Measurements from ENCODE around the gene MFSD1. TPM values are rescaled to one million over a fixed set of nuclear protein-coding genes. Genes with fewer than 3 reads are reported as not detected.

Gene MFSD1
- total RNA-seq, 1 donor from 2014 or later = 114 TPM

GRCh38 chr3:158809642-158810041, 7.8 kb downstream of the MFSD1 start:
- DNase-seq (ENCODE audit: low spot score) = no peak

- no peak for DNase-seq (ENCODE audit: low spot score)
These were observed 9.2 kb downstream of the MFSD1 start for GRCh38 chr3:158810823-158811724.

GRCh38 chr3:158819282-158819681, 17.4 kb downstream of the MFSD1 start:
- no peak for DNase-seq (ENCODE audit: low spot score)

- no peak for DNase-seq (ENCODE audit: low spot score)
These were observed 18.7 kb downstream of the MFSD1 start for GRCh38 chr3:158820521-158820920.

- DNase-seq (ENCODE audit: low spot score) = no peak
These were observed 20.0 kb downstream of the MFSD1 start for GRCh38 chr3:158821847-158822246.

- no peak for DNase-seq (ENCODE audit: low spot score)
These were observed 21.6 kb downstream of the MFSD1 start for GRCh38 chr3:158823426-158823825.

- no peak for DNase-seq (ENCODE audit: low spot score)
These were observed 25.9 kb downstream of the MFSD1 start for GRCh38 chr3:158827773-158828172.

- DNase-seq (ENCODE audit: low spot score) = no peak
These were observed 28.5 kb downstream of the MFSD1 start for GRCh38 chr3:158830391-158830790.

GRCh38 chr3:158831861-158832260, 30.0 kb downstream of the MFSD1 start:
- no peak for DNase-seq (ENCODE audit: low spot score)

GRCh38 chr3:158835631-158836030, 33.8 kb downstream of the MFSD1 start:
- no peak for DNase-seq (ENCODE audit: low spot score)

- no peak for DNase-seq (ENCODE audit: low spot score)
These were observed 34.5 kb downstream of the MFSD1 start for GRCh38 chr3:158836312-158836711.

- DNase-seq (ENCODE audit: low spot score) = no peak
These were observed 35.4 kb downstream of the MFSD1 start for GRCh38 chr3:158837240-158837639.

- DNase-seq (ENCODE audit: low spot score) = no peak
These were observed 38.1 kb downstream of the MFSD1 start for GRCh38 chr3:158839966-158840365.

GRCh38 chr3:158841387-158841786, 39.5 kb downstream of the MFSD1 start:
- DNase-seq (ENCODE audit: low spot score) = no peak

- DNase-seq (ENCODE audit: low spot score) = no peak
These were observed 41.1 kb downstream of the MFSD1 start for GRCh38 chr3:158842976-158843375.

- DNase-seq (ENCODE audit: low spot score) = no peak
These were observed 44.0 kb downstream of the MFSD1 start for GRCh38 chr3:158845765-158846350.

GRCh38 chr3:158846803-158847451, 45.1 kb downstream of the MFSD1 start:
- no peak for DNase-seq (ENCODE audit: low spot score)

- DNase-seq (ENCODE audit: low spot score) = no peak
These were observed 45.6 kb downstream of the MFSD1 start for GRCh38 chr3:158847452-158847821.

- no peak for DNase-seq (ENCODE audit: low spot score)
These were observed 46.0 kb downstream of the MFSD1 start for GRCh38 chr3:158847885-158848284.

GRCh38 chr3:158849757-158850156, 47.9 kb downstream of the MFSD1 start:
- DNase-seq (ENCODE audit: low spot score) = no peak

- no peak for DNase-seq (ENCODE audit: low spot score)
These were observed 57.5 kb downstream of the MFSD1 start for GRCh38 chr3:158859362-158859761.

GRCh38 chr3:158863247-158863646, 61.4 kb downstream of the MFSD1 start:
- DNase-seq (ENCODE audit: low spot score) = no peak
